ENCODE data around the gene CMKLR1. TPM values are rescaled to one million over a fixed set of nuclear protein-coding genes. Genes with fewer than 3 reads are reported as not detected.

The CMKLR1 gene
- polyA plus RNA-seq, 12 donors: 2.2 to 10.3 (median 4.3) TPM; not detected in 1

DNA sequence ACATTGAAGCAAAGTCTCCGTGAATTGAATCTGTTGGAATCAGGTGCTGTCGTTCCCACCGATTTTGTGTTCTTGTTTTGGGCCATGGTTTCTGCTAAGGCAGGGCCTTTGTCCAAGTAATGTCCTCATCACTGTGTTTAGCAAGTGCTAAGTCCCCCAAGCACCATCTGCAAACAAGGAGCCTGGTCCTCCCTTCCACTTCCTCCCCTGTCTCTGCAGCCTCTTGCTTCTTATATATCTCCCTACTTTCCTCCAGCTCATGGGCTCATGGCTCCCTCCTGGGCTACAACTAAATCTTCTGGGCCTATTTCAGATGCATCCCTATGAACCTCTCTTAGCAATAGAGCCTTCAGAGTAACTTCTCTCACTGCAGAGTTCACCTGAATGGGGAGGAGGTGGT is 25.8 kb upstream of the CMKLR1 start:
- no peak for DNase-seq

DNA sequence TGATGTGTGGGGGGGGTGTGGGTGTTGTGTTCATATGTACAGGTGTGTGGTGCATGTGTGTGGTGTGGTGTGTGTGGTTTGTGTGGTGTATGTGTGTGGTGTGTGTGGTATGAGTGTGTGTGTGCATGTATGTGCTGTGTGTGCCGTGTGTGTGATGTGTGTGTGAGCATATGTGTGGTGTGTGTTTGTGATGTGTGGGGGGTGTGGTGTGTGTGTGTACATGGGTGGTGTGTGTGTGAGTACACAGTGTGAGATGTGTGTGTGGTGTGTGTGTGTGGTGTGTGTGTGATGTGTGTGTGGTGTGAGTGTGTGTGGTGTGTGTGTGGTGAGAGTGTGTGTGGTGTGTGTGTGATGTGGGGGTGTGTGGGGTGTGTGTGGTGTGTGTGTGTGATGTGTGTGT is 24.5 kb upstream of the CMKLR1 start:
- no peak for DNase-seq

DNA sequence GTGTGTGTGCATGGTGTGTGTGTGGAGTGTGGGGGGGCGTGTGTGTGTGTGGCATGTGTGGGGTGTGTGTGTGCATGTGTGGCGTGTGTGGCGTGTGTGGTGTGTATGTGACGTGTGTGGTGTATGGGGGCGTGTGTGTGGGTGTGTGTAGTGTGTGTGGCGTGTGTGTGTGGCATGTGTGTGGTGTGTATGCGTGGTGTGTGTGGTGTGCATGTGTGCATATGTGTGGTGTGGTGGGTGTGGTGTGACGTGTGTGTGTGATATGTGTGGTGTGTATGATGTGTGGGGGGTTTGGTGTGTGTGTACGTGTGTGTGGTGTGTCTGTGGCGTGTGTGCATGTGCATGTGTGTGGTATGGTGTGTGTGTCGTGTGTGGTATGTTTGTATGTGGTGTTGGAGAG is 24.1 kb upstream of the CMKLR1 start:
- DNase-seq: no peak

DNA sequence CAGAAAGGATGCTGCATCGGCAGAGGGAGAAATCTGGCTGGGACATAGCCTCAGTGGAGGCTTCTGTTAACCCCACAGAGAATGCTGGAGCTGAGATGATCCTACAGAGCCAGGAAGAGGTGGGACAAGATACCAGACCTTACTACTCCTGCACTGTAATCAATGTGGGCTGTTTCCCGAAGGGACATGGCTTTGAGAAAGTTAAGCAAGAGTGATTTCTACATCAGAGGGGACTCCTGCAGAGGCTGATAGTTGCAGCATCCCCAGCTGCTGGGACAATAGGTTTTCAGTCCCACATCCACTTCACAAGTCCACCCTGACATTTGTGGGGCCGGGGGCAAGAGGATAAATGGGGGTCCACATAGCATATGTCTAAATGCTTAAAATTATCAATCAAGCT is 22.5 kb upstream of the CMKLR1 start:
- DNase-seq: no peak

DNA sequence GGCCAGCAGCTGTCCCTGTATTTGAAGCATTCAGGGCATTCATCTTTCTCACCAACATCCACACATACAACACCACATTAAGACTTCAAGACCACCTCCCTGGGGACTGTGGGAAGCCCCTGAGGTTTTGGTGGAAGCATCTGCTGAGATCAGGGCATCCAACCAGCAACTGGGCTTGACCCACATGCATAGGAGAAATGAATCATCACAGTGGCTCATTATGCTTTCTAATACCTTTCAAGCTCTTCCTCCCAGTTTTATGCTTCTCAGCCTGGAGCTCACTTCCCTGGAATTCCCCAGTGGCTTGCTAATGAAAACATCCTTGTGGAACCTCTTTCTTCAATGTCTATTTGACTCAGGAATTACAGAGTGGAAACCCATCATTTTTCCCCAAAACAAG is 21.4 kb upstream of the CMKLR1 start:
- DNase-seq: no peak

DNA sequence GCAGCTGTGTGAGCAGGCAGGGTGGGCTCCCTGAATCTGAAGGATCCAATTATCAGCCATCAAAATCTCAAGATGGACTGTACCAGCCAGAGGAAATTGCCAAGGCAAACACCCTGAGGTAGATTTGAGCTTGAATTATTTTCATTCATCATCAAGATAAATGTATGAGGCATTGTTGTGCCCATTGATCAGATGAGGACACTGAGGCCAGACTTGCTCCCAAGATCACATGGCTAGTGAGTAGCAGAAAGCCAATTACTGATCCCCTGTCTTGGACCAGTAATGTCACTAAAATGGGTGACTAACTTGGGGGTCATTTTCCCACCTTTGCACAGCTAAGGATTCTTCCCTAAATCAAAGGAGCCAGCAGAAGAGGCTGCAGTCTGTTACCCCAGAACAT is 20.9 kb upstream of the CMKLR1 start:
- no peak for DNase-seq

DNA sequence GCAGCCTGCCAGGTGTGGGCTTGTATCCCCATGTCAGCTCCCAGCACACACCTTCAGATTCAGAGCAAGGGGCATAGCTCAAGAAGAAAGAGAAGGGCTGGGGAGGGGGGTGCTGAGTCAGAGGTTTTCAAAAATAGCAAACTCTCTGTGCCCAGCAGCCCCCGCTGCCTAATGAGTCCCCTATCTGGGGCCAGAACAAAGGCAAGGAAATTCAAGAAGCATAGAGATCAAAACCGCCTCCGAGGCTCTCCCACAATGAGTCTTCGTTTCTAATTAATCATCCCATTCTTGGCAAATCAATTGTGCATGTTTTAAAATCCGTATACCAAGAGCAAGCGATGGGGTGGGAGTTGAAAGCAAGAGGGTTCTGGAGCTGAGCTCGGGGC is 19.5 kb upstream of the CMKLR1 start:
- no peak for DNase-seq

DNA sequence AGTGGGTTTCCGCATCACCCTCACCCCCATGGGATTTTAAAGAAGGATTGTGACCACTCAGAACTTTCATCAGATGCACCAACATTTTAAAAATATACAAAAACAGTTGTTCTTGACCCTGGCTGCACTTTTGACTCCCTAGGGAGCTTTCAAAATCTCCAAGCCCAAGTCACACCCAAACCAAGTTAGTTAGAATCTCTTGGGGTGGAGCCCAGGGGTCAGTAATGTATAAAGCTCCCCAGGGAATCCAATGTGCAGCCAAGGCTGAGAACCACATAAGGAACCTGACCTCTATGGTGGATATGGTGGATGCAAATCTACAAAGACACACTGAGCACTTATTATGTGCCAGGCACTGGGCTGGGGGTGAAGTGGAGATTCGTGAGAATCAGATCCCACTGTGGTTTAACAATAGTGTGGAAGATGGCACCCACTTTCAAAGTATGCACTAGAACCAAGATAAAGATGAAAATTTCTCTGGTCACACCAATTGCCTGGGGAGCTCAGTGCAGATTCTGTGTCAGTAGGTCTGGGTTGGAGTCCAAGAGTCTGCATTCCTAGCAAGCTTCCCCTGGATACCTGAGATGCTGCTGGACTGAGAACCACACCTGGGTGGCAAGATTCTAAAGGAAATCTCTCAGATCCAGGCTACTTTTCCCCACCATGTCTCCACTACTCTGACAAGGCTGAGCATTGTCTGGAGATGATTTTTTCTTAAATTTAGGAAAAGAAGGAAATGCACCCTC is 18.9 kb upstream of the CMKLR1 start:
- DNase-seq: no peak

DNA sequence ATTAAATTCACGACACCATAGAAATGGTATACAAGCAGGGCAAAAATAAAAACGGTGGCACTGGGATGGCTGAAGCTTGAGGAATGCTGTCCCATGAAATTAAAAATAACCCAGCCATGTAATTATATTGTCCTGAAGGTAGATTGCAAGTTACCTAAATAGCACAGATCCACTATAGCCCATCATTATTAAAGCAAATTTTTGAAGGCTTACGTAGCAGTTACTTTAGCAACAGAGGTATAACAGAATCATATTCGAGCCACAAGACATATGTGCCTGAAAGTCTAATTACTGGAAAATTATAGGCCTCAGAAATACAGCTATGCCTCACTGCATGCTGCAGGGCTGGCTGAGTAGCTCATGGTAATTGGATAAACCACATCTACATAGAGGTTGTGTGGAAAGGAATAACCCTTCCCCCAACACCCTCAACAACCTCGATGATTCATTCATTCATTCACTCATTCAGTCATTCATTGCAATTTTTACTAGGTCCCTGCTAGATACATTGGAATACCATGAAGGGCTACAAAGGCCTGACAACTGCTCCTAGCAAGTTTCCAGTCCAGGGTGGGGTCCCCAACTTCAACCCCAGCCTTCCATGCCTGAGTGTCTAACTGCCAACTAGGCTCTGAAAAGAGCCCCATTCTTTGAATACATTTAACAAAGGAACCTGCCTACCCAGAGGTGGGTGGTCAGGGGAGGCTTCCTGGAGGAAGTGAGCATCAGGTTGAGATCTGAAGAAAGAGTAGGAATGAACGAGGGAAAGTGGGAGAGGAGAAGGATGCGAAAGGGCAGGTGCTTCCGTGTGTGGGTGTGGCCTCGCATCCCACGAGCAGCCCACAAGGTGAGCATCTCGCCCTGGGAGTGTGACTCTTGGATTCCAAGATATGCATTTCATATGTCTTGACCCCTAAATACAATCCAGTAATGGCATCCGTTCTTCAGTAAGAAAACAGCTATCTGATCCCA is 18.0 kb upstream of the CMKLR1 start:
- no peak for DNase-seq

DNA sequence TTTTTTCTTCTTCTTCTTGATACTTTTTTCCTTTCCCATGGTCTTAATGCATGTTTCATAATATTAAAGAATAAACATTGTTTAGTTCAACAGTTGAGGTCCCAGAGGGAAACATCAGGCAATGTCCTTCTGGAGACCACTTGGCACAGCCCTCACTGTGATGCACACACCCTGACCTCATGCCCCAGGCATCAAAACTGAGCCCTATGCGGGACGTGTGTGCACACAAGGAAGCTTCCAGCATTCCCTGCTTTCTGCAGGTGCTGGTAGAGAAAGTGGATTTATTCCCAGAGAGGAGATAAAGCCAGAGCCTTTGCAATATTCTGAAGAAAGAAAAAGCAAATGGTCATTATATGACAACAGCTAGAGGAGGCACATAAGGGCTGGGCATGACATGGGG is 16.0 kb upstream of the CMKLR1 start:
- DNase-seq: no peak

DNA sequence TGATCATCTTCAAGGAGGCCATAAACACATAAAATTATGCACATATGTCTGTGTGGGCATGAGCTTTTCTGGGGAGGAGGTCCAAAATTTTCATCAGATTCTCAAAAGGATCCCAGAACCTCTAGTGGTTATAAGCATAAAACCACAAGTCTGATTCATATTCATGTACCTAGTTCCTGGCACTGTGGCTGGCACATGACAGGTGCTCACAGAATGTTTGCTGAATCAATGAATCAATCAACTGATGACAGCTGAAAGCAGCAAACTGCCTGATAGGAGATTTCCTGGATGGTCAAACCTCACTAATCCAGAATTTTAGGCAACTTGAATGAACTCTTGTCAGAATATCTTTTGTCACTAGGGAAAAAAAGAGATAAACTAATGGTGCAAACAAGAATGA is 13.5 kb upstream of the CMKLR1 start:
- DNase-seq: no peak

DNA sequence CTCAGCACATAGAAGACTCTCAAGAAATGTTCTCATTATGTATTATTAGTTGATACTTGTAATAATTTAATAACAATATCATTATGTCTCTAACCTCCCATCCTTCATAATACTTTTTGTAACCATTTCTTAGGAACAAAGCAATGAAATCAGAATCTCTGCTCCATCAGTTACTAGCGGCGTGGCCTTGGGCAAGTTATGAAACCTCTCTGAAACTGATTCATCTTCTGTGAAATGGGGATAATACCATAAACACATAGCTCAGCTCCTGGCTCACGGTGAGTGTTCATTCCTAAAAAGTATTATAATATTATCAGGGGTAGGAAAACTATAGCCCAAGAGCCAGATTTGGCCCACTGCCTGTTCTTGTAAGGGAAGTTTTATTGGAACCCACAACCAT is 11.4 kb upstream of the CMKLR1 start:
- no peak for DNase-seq

DNA sequence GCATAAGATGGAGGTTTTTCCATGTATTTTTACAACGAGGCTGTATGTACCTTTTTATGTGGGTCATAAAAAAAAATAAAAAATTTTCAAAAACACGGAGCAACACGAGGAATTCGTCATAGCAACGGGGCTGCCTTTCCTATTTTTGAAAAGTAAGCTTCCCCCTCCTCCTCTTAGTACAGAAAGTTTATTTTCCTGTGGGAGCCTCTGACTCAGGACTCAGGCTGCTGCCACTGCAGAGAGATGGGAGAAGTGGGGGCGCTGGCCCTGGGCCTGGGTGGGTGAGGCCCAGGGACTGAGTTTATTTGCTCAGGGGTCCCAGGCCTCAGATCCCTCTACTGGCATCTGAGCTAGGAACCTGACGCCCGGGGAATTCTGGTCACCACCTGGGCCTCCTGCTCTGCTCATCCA is 10.2 kb upstream of the CMKLR1 start:
- peak; percentile 28 for DNase-seq

DNA sequence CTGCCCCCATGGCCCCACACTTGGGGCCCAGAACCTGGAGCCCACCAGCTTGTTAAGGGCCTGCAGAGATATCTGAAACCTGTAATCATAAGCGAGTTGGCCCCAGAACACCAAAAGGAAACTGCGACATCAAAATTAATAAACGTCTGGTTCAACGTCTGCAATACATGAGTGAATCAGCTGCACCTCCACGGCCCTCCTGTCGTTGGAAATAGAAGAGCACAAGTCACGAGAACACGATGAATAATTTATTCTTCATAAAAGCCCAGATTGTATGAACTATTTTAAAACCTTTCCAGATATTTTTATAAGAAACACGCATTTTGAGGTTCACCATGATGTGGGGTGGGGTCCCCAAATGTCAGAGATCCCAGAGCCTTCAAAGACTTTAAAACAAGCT is 9.7 kb upstream of the CMKLR1 start:
- no peak for DNase-seq

DNA sequence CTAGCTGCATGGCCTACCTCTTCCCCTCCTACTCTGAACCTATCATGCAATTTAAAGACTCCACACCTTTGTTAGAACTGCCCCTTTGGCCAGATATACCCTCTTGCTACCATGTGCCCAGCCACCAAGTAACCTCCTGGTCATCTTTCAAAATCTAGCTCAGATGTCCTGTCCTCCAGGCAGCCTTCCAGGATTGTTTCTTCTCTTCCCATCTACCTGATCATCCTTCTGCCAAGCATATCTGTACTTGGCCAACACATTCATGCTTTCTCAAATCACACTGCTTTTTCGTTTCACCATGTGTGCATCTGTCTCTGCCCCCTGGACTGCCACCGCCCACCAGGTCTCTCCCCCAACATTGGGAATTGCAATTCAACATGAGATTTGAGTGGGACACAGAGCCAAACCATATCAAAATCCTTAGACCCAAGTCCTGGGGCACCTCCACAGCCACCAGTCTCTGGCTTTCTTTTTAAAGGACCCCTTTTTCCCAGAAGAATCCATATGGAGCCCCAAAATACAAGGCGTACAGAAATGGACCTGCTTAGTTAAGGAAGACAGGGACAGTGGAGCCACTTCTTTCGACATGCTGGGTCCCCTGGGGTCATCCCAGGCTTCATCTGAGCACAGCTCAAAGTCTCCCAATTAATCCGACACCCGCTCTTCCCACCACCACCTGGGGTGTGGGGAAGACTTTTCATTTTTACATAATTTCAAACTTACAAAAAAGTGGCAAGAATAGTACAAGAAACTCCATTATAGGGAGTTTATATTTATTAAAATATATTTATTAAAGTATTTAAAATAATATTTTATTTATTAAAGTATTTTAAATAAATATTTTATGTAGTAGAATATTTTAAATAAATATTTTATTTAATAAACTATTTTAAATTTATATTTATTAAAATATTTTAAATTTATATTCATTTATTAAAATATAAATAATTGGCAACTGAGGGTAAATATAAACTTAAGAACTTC is 7.9 kb upstream of the CMKLR1 start:
- DNase-seq: no peak

DNA sequence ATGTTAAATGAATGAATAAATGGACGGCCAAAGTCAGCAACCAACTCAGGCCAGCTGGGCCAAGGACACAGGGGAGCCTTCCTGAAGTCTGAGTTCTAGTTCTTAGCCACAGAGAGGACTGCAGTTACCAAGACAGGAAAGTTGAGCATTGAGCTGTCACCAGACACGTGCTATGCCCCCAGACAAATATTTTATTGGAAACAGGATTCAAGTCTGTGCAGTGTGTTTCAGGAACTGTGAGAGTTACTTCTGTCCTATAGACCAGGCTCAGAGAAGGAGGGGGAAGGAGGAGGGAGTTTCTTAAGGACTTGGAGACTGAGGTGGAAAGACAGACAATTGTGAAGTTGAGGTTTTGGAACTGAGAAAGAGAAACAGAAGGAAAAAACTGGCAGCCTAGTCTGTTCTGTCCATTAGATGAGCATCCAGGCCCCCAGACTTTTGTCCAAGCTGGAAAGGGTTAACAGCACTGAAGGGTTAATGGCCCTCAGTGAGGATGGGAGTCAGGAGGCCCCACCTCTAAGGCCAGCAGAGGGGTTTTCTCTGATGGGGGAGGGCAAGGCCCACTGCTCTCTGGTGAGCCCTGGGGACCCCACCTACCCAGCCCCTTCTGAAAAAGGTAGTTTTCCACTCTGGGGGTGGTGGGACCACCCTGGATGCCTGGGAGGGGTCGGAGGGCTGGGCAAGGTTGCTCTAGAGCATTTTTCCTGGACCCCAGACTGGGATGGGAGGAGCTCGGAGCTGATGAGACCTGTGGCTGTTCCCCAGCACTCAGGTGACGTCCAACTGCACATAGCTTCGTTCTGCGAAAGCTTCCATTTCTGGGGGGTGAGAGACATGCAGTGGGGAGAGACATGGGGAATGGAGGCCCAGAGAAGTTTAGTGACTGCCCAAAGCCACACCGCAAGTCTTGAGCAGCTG is 6.9 kb upstream of the CMKLR1 start:
- DNase-seq: no peak

DNA sequence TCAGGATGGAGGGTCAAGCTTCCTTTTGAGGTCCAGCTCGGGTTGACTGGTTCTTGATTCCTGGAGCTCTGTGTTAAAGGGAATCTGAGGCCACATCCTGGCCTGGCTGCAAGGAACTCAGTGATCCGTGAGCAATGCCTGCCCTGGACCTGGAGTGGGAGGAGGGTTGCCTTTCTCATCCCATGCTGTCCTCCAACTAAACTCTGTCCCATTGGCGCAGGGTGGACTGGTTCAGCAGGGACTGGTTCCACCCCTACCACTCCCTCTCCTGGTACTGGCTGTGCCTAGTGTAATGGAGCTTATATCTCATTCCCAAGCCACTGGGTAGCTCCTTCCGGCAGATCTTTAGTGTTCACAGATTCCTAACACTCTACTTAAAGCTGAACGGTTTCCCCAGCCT is 3.9 kb upstream of the CMKLR1 start:
- DNase-seq: no peak

DNA sequence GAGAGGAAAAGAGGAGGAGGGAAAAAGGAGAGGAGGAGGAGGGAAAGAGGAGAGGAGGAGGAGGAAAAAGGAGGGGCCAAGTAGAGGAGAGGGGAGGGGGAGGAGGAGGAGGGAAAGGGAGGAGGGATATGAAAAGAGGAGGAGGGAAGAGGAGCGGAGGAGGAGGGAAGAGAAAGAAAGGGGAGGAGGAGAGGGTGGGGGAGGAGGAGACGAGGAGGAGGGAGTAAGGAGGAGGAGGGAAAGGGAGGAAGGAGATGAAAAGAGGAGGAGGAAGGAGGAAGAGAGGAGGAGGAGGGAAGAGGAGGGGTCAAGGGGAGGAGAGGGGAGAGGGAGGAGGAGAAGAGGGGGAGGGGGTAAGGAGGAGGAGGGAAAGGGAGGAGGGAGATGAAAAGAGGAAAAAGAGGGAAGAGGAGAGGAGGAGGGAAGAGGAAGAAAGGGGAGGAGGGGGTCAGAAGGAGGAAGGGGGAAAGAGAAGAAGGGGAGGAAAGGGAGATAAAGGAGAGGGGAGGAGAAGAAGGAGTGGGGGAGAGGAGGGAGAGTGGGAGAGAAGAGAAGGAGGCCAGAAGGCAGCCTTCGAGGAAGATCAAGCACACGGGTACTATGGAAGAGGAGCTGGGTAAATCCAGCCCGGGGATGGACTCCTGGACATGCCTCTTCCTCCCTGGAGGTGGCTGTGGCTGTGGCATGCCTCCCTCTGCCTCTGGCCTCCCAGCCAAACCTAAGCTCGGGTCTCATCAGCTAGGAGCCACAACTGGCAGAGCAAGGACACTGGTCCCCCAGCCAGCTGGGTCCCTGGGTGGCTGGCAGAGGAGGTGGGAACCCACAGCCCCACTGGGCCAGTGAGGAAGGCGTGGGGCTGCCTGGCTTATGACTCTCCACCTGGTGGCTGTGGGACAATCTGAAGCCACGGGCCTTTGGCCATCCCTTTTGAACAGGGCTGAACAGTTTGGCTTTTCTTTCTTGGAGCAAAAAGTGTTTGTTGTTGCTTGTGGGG is 3.0 kb upstream of the CMKLR1 start:
- DNase-seq: no peak

DNA sequence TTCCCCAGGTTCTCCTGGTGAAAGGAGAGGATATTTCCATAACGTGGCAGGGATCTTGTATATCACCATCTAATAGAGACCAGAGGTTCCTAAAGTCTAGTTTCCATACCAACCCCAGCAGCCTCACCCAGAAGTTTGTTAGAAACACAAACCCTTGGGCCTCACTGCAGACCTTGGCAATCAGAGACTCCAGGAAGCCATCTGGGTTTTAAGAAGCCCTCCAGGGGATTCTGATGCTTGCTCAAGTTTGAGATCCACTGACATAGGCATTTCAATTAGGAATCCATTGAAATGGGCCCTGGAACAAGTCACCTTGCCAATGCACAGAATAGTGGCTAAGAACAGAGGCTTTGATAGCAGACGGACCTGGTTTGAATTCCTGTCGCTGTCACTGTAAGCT is 2.2 kb upstream of the CMKLR1 start:
- no peak for DNase-seq

DNA sequence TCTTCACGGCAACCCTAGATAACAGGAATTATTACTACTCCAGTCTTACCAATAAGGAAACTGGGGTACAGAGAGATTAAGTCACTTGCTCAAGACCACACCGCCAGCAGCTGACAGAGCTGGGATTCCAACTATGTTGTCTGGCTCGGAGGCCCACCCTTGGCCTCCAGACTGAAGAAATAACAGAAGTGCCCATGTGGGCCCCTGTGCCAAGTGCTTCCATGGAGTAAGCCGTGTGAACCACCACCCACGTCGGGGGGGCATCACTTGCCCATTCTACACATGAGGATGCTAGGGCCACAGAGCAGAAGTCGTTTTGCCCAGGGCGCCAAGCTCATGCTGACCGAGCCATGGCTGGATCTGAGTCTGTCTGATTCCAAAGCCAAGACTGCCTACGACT is 926 bp upstream of the CMKLR1 start:
- no peak for DNase-seq
